ENCODE measurements around the gene ZSCAN1.

- TF ChIP-seq CTCF (IDR thresholded peaks at IDR 0.05) (no peak), NRF1 (IDR thresholded peaks at IDR 0.05; ENCODE audit: low read depth, low read length) (peak; percentile 73), REST (IDR thresholded peaks at IDR 0.05; ENCODE audit: low read depth, low read length) (no peak), RAD21 (IDR thresholded peaks at IDR 0.05; ENCODE audit: low read length) (no peak), TEAD4 (IDR thresholded peaks at IDR 0.05; ENCODE audit: borderline replicate concordance, insufficient read depth) (no peak), RXRA (IDR thresholded peaks at IDR 0.05; ENCODE audit: borderline replicate concordance, low read depth) (no peak), EP300 (IDR thresholded peaks at IDR 0.05; ENCODE audit: borderline replicate concordance in 1 of 2, low read depth in 1 of 2, low read length in 1 of 2) (no peak), POLR2AphosphoS5 (IDR thresholded peaks at IDR 0.05; ENCODE audit: low read depth, low read length) (0 out of 2 replicates have a peak, but pooled peaks have one; percentile 35), MEF2A (IDR thresholded peaks at IDR 0.05; ENCODE audit: borderline replicate concordance, low read depth) (no peak), NFIC (IDR thresholded peaks at IDR 0.05; ENCODE audit: borderline replicate concordance) (no peak), MAX (IDR thresholded peaks at IDR 0.05; ENCODE audit: low read depth) (no peak), GABPA (IDR thresholded peaks at IDR 0.05; ENCODE audit: low read depth) (no peak), RCOR1 (IDR thresholded peaks at IDR 0.05; ENCODE audit: low read length) (no peak)
Measured at GRCh38 chr19:58097781-58098681, 64.2 kb downstream of the ZSCAN1 start, which contains the start of gene ZSCAN18.

Measured in SK-N-SH (cell line).